SK-N-SH (cell line): Measurements from ENCODE around the gene NBL1. TPM values are rescaled to one million over a fixed set of nuclear protein-coding genes. Genes with fewer than 3 reads are reported as not detected.
A peak's percentile ranks its signal among the peaks of the same experiment; 100 is the strongest.

ENCODE experiments used
- CTCF ChIA-PET: fragments of 300-600, 350-600 bp; formaldehyde crosslinking; extraction: SDS; loops from one replicate; lab custom pipeline; 2021; lab: Yijun Ruan, JAX
- POLR2A ChIA-PET: fragments of 350-600 bp; sonication (Branson Sonifier 250); formaldehyde crosslinking; extraction: SDS; loops from one replicate; lab custom pipeline; 2020; ENCODE audit warnings: antibody characterized with exemption, inconsistent platforms; lab: Yijun Ruan, JAX
- DNase-seq: peaks from one replicate; pipeline ENCODE4 v3.0.0; 2012
- H2AFZ ChIP-seq: fragments of 200-600 bp; sonication (generic); 2 replicates; pipeline ENCODE4 v1.8.1; 2016; ENCODE audit warnings: antibody characterized with exemption, mild to moderate bottlenecking, low read depth
- H3F3A ChIP-seq: fragments of 200-600 bp; sonication (generic); replicated peaks from 2 replicates; pipeline ENCODE3; 2016; ENCODE audit warnings: antibody characterized with exemption, mild to moderate bottlenecking; ENCODE audit not compliant: insufficient read depth
- H3K27ac ChIP-seq, 2 experiments: fragments of 200-500 bp in 1 of 2; fragments of 200-600 bp in 1 of 2; sonication (Bioruptor generic) in 1 of 2; sonication (generic), shearing (Covaris generic) in 1 of 2; 2 replicates each; pipeline versions ENCODE4 v1.5.1 to v1.6.1; 2014 to 2016; ENCODE audit warnings: low read depth in 2 of 2, inconsistent platforms in 1 of 2, low read length in 1 of 2, mild to moderate bottlenecking in 1 of 2, mixed read lengths in 1 of 2
- H3K27me3 ChIP-seq: fragments of 200-600 bp; sonication (generic), shearing (Covaris generic); 2 replicates; pipeline ENCODE4 v1.6.1; 2016; ENCODE audit warnings: mixed run types; ENCODE audit not compliant: insufficient read depth
- H3K36me3 ChIP-seq, 2 experiments: fragments of 200-500 bp in 1 of 2; fragments of 200-600 bp in 1 of 2; sonication (Bioruptor generic) in 1 of 2; sonication (generic) in 1 of 2; replicated peaks in 1 of 2; 2 replicates each; pipeline versions ENCODE3 to v1.5.1; 2014 to 2016; ENCODE audit warnings: low read length in 1 of 2, mild to moderate bottlenecking in 1 of 2; ENCODE audit not compliant: insufficient read depth in 2 of 2, control insufficient read depth in 1 of 2
- H3K4me1 ChIP-seq, 2 experiments: fragments of 200-500 bp in 1 of 2; fragments of 200-600 bp in 1 of 2; sonication (Bioruptor generic) in 1 of 2; sonication (generic), shearing (Covaris generic) in 1 of 2; 2 replicates each; pipeline versions ENCODE4 v1.5.1 to v1.6.1; 2014 to 2016; ENCODE audit warnings: low read depth in 1 of 2, low read length in 1 of 2, mixed run types in 1 of 2; ENCODE audit not compliant: insufficient read depth in 2 of 2, control insufficient read depth in 1 of 2
- H3K4me2 ChIP-seq: fragments of 200-600 bp; sonication (generic), shearing (Covaris generic); 2 replicates; pipeline ENCODE4 v1.6.1; 2017; ENCODE audit warnings: mixed run types
- H3K4me3 ChIP-seq, 2 experiments: fragments of 200-500 bp in 1 of 2; fragments of 200-600 bp in 1 of 2; sonication (Bioruptor generic) in 1 of 2; sonication (generic), shearing (Covaris generic) in 1 of 2; 2 replicates each; pipeline versions ENCODE4 v1.5.1 to v1.8.1; 2014 to 2016; ENCODE audit warnings: low read depth in 2 of 2, inconsistent platforms in 1 of 2, low read length in 1 of 2, mild to moderate bottlenecking in 1 of 2, mixed read lengths in 1 of 2, moderate library complexity in 1 of 2
- H3K79me2 ChIP-seq: fragments of 200-600 bp; sonication (generic); 2 replicates; pipeline ENCODE4 v1.8.1; 2017; ENCODE audit warnings: mild to moderate bottlenecking; ENCODE audit not compliant: insufficient read depth
- H3K9ac ChIP-seq: fragments of 200-600 bp; sonication (generic); 2 replicates; pipeline ENCODE4 v1.6.1; 2017; ENCODE audit warnings: mixed run types
- H3K9me2 ChIP-seq: fragments of 200-600 bp; sonication (generic); 2 replicates; pipeline ENCODE4 v1.6.1; 2017; ENCODE audit warnings: mixed run types
- H3K9me3 ChIP-seq: fragments of 200-600 bp; sonication (generic); 2 replicates; pipeline ENCODE4 v1.6.1; 2017; ENCODE audit warnings: mixed run types, mild to moderate bottlenecking, moderate library complexity
- H4K20me1 ChIP-seq: fragments of 200-600 bp; sonication (generic); 2 replicates; pipeline ENCODE4 v1.6.1; 2017; ENCODE audit warnings: mild to moderate bottlenecking, mixed run types; ENCODE audit not compliant: insufficient read depth
- MXI1 ChIP-seq: IDR thresholded peaks from 2 replicates; pipeline ENCODE4 v1.6.1; 2012; ENCODE audit warnings: mild to moderate bottlenecking, low read depth, low read length, improper control_type of control experiment
- NRF1 ChIP-seq: IDR thresholded peaks from 2 replicates; pipeline ENCODE4 v1.6.1; 2012; ENCODE audit warnings: low read depth, mild to moderate bottlenecking, low read length
- RCOR1 ChIP-seq: fragments of 150-350 bp; IDR thresholded peaks from 2 replicates; pipeline ENCODE4 v1.6.1; 2017; ENCODE audit warnings: antibody characterized with exemption, low read length
- RFX5 ChIP-seq: IDR thresholded peaks from 2 replicates; pipeline ENCODE4 v1.6.1; 2012; ENCODE audit warnings: mild to moderate bottlenecking, improper control_type of control experiment, low read length
- WGBS: methylation state at CpG from one replicate; pipeline ENCODE4 v1.1.6; 2017; ENCODE audit warnings: low lambda C conversion rate; 5-methylcytosine and 5-hydroxymethylcytosine counted together
- polyA plus RNA-seq, 3 experiments: library from polyadenylated mRNA; depleted of rRNA; stranded (reverse); fragments of >200 nt; gene quantifications; 2 replicates each; pipeline ENCODE4 v1.2.3, GENCODE V29; 2012
- TF ChIP-seq, protein P1 (sequence below): IDR thresholded peaks from 2 replicates; pipeline ENCODE4; 2012

NBL1 gene
- polyA plus RNA-seq, 1 of the 3 experiments (the other 2 are of a cell fraction), result 36.1 TPM

DNA sequence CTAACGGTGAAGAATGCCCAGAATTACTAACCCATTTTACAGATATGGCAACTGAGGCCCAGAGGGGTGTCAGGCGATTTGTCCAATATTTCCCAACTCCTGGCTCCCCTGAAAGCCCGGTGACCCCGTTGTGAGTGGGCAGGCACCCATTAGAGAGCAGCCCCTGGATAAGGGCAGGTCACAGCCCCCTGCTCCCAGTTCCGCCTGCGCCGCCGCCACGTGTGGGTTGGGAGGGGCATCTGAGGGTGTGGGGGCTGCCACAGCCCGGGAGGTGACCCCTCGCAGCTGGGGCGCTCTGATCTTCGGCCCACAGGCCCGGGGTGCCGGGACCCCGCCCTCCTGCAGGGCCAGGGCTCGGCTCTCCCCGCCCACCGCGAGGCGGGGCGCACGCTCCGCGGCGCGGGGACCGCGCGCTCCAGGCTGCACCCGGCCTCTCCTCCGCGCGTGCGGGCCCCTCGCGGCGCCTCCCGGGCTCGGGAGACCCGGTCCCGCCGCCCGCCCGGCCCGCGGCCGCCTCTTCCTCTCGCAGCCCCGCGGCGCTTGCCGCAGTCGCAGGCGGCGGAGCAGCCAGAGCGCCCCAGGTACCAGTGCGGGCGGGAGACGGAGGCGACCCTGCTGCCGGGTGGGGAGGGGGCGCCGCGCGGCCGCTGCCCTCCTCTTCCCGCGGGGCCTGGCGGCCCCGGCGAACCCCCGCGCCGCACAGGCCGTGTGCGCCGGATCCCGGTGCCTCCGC is 20.5 kb downstream of the NBL1 start, which contains the start of gene HTR6:
Gene HTR6, plus strand, starts transcription at position 423 of the 733 bp plus-strand sequence. CDS start 879 bp downstream, outside the sequence.
- Histone ChIP-seq H3K27ac (no peak within 1 kb of the TSS), H3F3A (no peaks in the 10 kb centered on the region), H3K9me2 (no peaks in the 10 kb centered on the region), H4K20me1 (no peaks in the 10 kb centered on the region), H2AFZ (no peak within 1 kb of the TSS; the same call in 1 of the 2 replicates), H3K79me2 (no peaks in the 10 kb centered on the region), H3K4me2 (peak within 1 kb of the TSS; percentile 74), H3K27me3 (no peaks in the 10 kb centered on the region; the same call in 1 of the 2 replicates), H3K36me3 (no peaks in the 10 kb centered on the region), H3K9ac (no peak within 1 kb of the TSS), H3K4me3 (peak within 1 kb of the TSS; percentile 53 to 56), H3K4me1 (peaks cover 0 to 6% of the 10 kb centered on the region in 2 experiments; a peak in 1 of 4 replicates), H3K9me3 (no peaks in the 10 kb centered on the region)
- ChIA-PET POLR2A (no interaction called here), CTCF (interaction anchor here (0.6 to 33.1 kb wide), 7 partner anchors 8 to 424 kb away, joined by 3 to 553 read pairs (median 3); no protein-coding TSS in a partner anchor)
- DNase-seq, result peak; percentile 95
- TF ChIP-seq, protein P1, sequence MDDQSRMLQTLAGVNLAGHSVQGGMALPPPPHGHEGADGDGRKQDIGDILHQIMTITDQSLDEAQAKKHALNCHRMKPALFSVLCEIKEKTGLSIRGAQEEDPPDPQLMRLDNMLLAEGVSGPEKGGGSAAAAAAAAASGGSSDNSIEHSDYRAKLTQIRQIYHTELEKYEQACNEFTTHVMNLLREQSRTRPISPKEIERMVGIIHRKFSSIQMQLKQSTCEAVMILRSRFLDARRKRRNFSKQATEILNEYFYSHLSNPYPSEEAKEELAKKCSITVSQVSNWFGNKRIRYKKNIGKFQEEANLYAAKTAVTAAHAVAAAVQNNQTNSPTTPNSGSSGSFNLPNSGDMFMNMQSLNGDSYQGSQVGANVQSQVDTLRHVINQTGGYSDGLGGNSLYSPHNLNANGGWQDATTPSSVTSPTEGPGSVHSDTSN, result no peak
- TF ChIP-seq NRF1 (no peak), RFX5 (no peak), MXI1 (0 out of 2 replicates have a peak, but pooled peaks have one; percentile 27)
- 4% methylated on average over 25 of the region's 80 CpGs for WGBS

DNA sequence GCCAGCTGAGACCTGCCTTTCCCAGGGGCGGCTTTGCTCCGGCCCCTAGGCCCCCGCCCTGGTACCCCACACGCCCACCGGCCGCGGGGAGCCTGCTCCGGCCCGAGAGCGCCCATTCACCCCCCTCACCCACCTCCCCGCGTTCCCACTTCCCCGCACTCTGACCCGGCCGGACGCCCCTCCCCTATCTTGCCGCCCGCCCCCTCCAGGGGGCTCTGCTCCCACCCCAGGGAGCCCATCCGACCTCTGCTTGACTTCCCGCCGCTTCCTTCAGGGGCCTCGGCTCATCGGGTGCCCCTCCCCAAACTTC is 21.0 kb downstream of the NBL1 start:
- H3F3A ChIP-seq, result no peaks in the 10 kb centered on the region
- H3K27me3 ChIP-seq, result no peaks in the 10 kb centered on the region; the same call in 1 of the 2 replicates
- H3K4me2 ChIP-seq, result peak overlapping the region; percentile 74; the same call in 1 of the 2 replicates
- peak; percentile 85 for DNase-seq
- H3K79me2 ChIP-seq, result no peaks in the 10 kb centered on the region
- ChIA-PET POLR2A (no interaction called here), CTCF (interaction anchor here (1.3 to 33.1 kb wide), 3 partner anchors 11 to 43 kb away, joined by 3 to 553 read pairs (median 22); no protein-coding TSS in a partner anchor)
- no peak overlapping the region for H3K9ac ChIP-seq
- H3K9me2 ChIP-seq, result no peaks in the 10 kb centered on the region
- no peak for TF ChIP-seq RCOR1
- H3K9me3 ChIP-seq, result no peaks in the 10 kb centered on the region
- H3K4me3 ChIP-seq, result peak overlapping the region; percentile 53 to 56; a peak in 3 of 4 replicates
- H4K20me1 ChIP-seq, result no peaks in the 10 kb centered on the region
- 4% methylated on average over 11 of the region's 23 CpGs for WGBS
- peaks cover 0 to 6% of the 10 kb centered on the region in 2 experiments; a peak in 1 of 4 replicates for H3K4me1 ChIP-seq
- H3K27ac ChIP-seq, result no peak overlapping the region
- no peak overlapping the region; the same call in 1 of the 2 replicates for H2AFZ ChIP-seq
- no peaks in the 10 kb centered on the region for H3K36me3 ChIP-seq
